Fibroblast of mammary gland (primary cell): ENCODE results near the gene SKIDA1.

ENCODE experiments used
- DNase-seq: peaks from one replicate; pipeline ENCODE4 v3.0.0-alpha.2; 2010; ENCODE audit warnings: low read depth
- H3K4me3 ChIP-seq: 2 replicates; pipeline ENCODE4 v1.5.1; 2011; ENCODE audit warnings: low read depth, mild to moderate bottlenecking, low read length, moderate library complexity; ENCODE audit not compliant: control insufficient read depth
- CTCF ChIP-seq: conservative IDR thresholded peaks from 2 replicates; pipeline ENCODE4 v1.5.1; 2011; ENCODE audit warnings: low read depth, low read length, inconsistent platforms; ENCODE audit not compliant: control insufficient read depth, insufficient read depth

Gene SKIDA1

GRCh38 chr10:21473135-21473534, 52.3 kb downstream of the SKIDA1 start:
- no peak overlapping the region for H3K4me3 ChIP-seq
- TF ChIP-seq CTCF, result no peak
- DNase-seq, result no peak

- no peak for DNase-seq
- H3K4me3 ChIP-seq, result no peak overlapping the region
- TF ChIP-seq CTCF, result no peak
Measured at GRCh38 chr10:21468086-21468485, 57.4 kb downstream of the SKIDA1 start.

- TF ChIP-seq CTCF, result no peak
- DNase-seq, result no peak
- no peak overlapping the region for H3K4me3 ChIP-seq
Measured at GRCh38 chr10:21467633-21468032, 57.8 kb downstream of the SKIDA1 start.

GRCh38 chr10:21464134-21464533, 61.3 kb downstream of the SKIDA1 start:
- TF ChIP-seq CTCF, result no peak
- no peak for DNase-seq
- H3K4me3 ChIP-seq, result no peak overlapping the region
